Activated CD4-positive, CD25-positive, alpha-beta regulatory T cell (primary cell): Measurements from ENCODE around the gene GSE1.

Experiments
- DNase-seq, 4 experiments: peaks; one replicate each; lab custom pipeline; 2025; lab: John Stamatoyannopoulos, UW

The GSE1 gene

GRCh38 chr16:85675251-85675874 is 62.2 kb downstream of the GSE1 start:
- DNase-seq: no peak

- no peak for DNase-seq
Measured at GRCh38 chr16:85676466-85676865, 63.3 kb downstream of the GSE1 start.

GRCh38 chr16:85677383-85677967 is 64.4 kb downstream of the GSE1 start:
- DNase-seq: no peak

- DNase-seq: no peak
Measured at GRCh38 chr16:85678016-85678415, 64.9 kb downstream of the GSE1 start.

DNA sequence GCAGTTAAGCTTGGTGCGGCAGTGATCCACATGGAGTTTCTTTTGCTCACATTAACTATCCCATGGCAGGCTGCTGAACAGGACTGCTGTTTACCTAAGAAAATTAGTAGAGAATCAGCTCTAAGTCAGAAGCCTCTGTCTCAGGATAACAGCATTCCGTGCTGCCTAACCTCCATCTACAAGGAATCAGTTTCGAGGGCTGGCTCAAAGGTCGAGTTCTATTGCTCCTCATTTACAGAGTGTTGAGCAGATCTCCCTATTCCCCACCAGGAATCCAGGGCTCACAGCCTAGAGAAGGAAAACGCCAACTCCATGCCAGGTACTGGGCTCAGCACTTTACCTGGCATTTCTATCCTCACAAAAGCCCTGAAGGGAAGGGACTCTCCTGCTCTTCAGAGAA is 65.7 kb downstream of the GSE1 start:
- DNase-seq: no peak

GRCh38 chr16:85679870-85680269 is 66.7 kb downstream of the GSE1 start:
- DNase-seq: no peak

DNA sequence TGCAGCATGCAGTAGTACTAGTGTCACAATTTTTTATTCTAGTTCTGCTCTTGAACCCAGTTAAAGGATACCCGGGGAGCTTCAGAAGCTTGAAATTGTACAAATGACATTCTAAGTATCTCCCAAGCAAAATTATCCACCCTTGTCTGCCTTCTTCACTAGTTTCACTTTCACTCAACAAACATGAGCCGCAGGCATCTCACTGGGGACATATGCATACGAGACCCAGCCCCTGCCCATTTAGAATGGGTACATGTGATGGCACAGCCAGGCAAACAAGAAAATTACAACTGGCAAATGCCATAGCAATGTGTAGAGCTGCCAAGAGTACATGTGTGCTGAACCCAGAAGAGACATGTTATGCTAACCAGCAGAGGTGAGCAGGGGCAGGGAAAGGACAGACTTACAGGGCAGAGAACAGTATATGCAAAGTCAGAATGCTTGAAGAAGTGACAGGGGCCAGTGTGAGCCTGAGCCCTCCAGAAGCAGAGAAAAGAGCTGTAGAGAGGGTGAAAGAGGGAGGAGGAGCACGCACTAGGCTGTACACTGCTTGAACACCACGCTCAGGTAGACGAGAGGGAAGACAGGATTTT is 67.3 kb downstream of the GSE1 start:
- no peak for DNase-seq

DNA sequence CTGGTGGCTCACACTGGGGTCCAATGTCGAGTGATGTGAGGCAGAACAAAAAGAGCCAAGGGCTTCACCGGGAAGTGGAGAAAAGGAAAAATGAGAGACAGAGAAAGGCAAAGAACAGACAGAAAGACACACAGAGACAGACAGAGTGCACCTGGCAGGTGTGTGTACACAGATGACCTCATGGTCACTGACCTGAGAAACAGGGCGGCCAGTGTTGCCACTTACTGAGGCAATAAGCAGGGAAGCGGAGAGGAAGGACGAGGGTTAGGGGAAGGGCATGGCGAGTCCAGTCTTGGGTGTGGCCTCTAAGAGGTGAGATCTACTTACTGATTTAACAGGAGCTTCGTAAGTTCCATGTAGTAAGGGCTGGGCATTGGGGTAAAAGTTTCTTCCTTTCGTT is 68.1 kb downstream of the GSE1 start:
- no peak for DNase-seq

DNA sequence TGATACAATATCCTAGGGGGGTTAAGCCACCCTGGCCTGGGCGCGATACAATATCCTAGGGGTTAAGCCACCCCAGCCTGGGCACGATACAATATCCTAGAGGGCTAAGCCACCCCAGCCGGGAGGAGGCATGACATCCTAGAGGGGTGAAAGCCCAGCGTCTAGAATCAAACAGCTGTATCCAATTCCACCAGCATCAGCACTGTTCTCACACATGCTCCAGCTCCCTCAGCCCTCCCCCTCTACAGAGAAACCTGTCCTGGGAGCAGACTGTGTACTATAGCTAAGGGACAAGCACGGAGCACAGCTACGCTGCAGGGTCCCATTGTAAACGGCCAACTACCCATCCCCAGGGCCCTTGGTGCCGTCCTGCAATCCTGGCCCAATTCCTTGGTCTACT is 69.4 kb downstream of the GSE1 start:
- no peak for DNase-seq

DNA sequence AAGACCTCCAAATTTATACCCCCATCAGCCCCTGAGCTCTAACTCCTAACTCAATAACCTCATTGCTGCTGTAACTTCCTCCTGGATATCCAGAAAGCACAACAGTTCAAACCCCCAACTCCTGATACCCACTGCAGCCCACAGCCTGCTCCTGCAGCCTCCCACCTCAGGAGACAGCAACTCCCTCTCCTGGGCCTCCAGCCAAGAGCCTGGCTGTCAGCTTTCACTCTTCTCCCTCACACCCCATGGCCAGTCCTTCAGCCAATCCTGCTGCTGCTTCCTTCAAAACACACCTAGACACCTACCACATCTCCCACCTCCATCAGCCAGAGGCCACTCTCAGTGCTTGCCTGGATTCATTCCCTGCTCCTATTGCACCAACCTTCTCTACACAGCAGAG is 70.2 kb downstream of the GSE1 start:
- no peak for DNase-seq

DNA sequence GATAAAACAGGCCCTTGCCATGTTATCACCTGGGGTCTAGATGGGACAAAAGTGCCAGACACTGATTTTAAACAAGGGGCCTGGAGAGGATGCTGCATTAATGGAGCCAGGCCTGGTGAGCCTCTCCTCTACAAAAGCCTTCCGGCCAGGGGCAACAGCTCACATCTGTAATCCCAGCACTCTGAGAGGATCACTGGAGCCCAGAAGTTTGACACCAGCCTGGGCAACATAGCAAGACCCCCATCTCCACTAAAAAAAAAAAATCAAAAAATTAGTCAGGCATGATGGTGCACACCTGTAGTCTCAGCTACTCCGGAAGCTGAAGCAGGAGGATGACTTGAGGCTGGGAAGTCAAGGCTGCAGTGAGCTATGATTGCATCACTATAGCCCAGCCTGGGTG is 72.1 kb downstream of the GSE1 start:
- no peak for DNase-seq

DNA sequence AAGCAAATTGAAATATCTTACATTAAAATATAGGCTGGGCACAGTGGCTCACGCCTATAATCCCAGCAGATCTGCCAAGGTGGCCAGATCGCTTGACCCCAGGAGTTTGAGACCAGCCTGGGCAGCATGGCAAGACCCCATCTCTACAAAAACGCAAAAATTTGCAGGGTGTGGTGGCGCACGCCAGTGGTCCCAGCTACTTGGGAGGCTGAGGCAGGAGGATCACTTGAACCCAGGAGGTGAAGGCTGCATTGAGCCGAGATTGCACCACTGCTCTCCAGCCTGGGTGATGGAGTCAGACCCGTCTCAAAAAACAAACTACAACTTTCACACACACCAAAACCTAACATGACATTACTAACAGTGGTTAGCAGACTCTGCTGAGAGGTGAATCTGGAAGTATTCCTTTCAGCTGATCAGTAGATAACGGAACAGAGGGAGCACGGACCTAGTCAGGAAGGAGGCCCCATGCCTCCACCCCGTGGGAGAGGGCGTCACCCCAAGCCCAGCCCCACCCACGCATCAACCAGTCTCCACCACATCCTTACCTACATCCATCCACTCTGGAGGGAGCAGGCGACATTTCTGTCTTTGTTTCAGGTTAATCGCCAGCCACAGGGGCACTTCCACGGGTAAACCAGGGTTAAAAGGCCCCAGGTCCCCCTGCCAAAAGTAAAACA is 73.9 kb downstream of the GSE1 start:
- DNase-seq: no peak

GRCh38 chr16:85687651-85688471 is 74.7 kb downstream of the GSE1 start:
- DNase-seq: no peak

DNA sequence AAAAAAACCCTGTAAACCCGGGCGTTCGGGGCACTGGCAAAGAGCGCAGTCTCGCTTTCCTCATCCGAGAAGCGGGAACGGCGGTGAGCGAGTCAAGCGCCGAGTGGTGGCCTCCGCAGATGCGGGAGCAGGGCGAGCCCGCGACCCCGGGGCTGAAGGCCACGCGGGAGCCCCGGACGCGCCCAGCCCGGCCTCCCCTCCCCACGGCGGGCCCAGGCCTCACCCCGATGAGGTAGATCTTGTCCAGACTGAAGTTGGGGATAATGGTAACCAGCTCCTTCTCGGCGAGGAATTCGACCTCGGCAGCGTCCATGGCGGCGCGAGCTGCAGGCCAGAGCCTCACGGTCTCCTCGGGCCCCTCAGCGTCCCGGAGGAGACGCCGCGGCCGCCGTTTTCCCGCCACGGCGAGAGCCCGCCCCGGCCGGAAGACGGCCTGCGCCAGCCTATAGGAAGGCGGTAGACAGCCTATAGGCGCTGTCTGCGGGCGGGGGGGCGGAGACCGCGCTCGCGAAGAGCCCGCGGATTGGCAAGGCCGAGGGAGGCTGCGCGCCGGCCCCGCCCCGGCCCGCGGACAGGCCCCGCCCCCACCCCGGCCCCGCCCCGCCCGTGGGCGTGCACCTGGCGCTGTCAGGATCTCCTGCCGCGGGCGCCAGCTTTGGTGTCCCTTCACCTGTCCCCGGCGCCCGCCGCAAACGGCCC is 75.6 kb downstream of the GSE1 start, which contains the start of gene GINS2:
TSS of gene GINS2 (minus strand) at position 369 of the 699 bp plus-strand sequence. CDS start at position 313, 56 bp downstream.
- peak; percentile 74 to 89 (median 81) for DNase-seq

GRCh38 chr16:85689285-85689949 is 76.3 kb downstream of the GSE1 start:
- DNase-seq: no peak

GRCh38 chr16:85689950-85690320 is 76.8 kb downstream of the GSE1 start:
- no peak for DNase-seq

DNA sequence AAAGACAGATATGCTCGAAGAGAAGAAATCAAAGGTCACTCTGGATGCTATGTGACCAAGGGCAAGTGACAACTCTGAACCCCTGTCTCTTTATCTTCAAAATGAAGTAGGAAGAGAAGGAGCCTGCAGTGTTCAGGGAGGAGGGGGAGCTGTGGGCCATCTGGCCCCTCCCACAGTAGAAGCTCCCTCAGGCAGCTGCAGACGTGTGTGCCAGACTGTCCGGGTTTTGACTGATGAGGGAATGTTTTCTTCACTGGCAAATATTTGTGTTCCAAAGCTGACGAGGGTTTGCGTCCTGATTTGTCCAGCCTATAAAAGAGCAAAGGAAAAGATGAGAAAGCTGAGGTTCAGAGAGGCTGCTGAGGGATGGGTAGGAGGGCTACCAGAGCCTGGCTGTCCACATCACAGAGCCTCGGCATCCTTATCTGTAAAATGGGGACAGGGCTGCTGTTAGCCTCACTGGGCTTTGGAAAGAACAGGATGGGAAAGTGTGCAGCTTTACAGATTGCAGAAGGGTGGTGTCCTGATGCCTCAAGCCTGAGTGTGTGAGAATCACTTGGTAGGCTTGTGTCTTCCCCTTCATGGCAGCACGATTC is 77.4 kb downstream of the GSE1 start:
- no peak for DNase-seq

DNA sequence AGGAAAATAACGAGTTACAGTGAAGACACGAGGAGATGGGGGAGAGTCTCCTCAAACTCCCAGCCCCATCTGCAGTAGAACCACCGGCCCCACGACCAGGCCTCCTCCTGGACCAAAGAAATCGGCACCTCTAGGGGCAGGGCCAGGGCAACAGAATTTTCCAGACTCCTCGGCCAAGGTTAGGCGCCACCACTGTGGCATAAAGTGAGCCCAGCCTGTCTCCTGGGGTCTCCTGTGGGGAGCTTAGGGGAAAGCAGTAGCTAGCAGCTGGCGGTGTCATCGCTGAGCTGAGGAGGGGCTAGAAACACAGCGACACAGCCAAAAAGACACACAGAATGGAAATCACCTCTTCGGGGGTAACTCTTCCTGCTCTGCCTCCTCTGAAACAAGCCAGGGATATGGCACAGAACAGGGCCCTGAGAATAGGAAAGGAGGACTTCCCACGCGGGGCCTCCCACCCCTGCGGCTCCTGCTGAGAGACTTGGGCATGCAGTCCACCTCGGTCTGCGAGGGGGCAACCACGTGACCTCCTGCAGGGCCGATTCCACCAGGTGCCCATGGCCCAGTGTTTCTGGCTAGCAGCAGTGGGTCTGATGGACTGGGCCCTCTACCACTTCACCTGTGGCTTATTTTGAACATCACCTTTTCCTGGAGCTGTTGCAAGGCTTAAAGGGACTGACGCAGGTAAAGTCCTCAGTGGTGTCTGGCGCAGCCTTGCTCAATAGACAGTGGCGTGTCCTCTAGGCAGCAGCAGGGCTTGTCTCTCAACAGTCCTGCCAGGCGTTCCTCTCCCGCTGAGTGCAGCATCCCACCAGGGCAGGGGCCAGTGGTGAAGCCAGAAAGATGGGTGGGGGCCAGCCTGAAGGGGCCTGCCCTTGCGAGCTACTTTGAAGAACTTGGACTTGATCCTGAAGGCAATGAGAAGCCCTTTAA is 82.3 kb downstream of the GSE1 start:
- no peak for DNase-seq

GRCh38 chr16:85696781-85697180 is 83.7 kb downstream of the GSE1 start:
- DNase-seq: no peak

DNA sequence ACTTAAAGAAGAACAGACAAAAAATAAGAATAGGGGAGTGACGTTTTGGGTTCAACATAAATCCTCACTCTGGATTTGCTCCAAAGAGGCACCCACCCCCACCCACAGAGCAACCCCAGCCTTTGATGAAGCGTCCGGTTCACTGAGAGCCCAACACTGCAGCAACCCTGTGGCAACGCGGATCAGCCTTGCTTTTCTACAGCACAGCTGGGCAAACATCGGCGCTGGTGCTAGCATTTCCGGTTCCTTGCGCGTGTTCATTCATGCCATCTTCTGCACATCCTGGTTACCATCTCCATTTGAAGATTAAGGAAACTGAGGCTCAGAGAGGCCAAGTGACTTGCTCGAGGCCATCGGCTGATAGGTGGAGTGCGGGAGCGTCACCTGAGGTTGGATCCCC is 84.3 kb downstream of the GSE1 start:
- DNase-seq: no peak
